Peyer's patch (tissue), 4 donors: ENCODE results near the gene MACROD2. TPM values are rescaled to one million over a fixed set of nuclear protein-coding genes. Genes with fewer than 3 reads are reported as not detected.
"Not testable (repeated sequence)": the region's sequence is repeated elsewhere in the genome, so short reads cannot be mapped to it uniquely, and the experiment has no call there.

Experiments
- DNase-seq, 3 donors: peaks; one replicate each; pipeline ENCODE4 v3.0.0-alpha.2; 2017 to 2019
- H3K27ac ChIP-seq, 4 donors: fragments of 200-600 bp; sonication (generic); one replicate each; pipeline ENCODE4 v1.5.1; 2016 to 2019
- H3K27me3 ChIP-seq, 2 donors: fragments of 200-600 bp; sonication (generic); one replicate each; pipeline ENCODE4 v1.5.1; 2019
- H3K36me3 ChIP-seq, 3 donors: fragments of 200-600 bp; sonication (generic); one replicate each; pipeline ENCODE4 v1.5.1; 2016 to 2019
- H3K4me1 ChIP-seq, 4 donors: fragments of 200-600 bp; sonication (generic); one replicate each; pipeline ENCODE4 v1.5.1; 2016 to 2019
- H3K4me3 ChIP-seq, 4 donors: fragments of 200-600 bp; sonication (generic); 1 replicate in 3 of 4; 2 replicates in 1 of 4; pipeline ENCODE4 v1.5.1; 2016 to 2019; ENCODE audit warnings: mild to moderate bottlenecking in 1 of 4
- H3K9me3 ChIP-seq, 4 donors: fragments of 200-600 bp; sonication (generic); one replicate each; pipeline ENCODE4 v1.5.1; 2016 to 2019; ENCODE audit warnings: mild to moderate bottlenecking in 1 of 4
- POLR2A ChIP-seq, 2 donors: fragments of 450-650 bp; IDR thresholded peaks; one replicate each; pipeline ENCODE4 v1.5.1; 2017; ENCODE audit warnings: antibody characterized with exemption in 2 of 2, mild to moderate bottlenecking in 2 of 2, moderate library complexity in 2 of 2
- total RNA-seq, 4 donors: library from RNA; depleted of rRNA; stranded (reverse); fragments of >200 nt; gene quantifications; one replicate each; pipeline ENCODE4 v1.1.0, GENCODE V29; 2016
- TF ChIP-seq, protein P1 (sequence below), 6 experiments: fragments of 450-650 bp in 4 of 6; fragments of 200-600 bp in 2 of 6; sonication (generic) in 1 of 6; IDR thresholded peaks; one replicate each; pipeline ENCODE4 v1.5.1; 2017 to 2019; ENCODE audit warnings: antibody characterized with exemption in 6 of 6, mild to moderate bottlenecking in 3 of 6, moderate library complexity in 1 of 6

The MACROD2 gene
- total RNA-seq, 4 donors from 2014 or later = 2.5 to 10.7 (median 6.5) TPM

DNA sequence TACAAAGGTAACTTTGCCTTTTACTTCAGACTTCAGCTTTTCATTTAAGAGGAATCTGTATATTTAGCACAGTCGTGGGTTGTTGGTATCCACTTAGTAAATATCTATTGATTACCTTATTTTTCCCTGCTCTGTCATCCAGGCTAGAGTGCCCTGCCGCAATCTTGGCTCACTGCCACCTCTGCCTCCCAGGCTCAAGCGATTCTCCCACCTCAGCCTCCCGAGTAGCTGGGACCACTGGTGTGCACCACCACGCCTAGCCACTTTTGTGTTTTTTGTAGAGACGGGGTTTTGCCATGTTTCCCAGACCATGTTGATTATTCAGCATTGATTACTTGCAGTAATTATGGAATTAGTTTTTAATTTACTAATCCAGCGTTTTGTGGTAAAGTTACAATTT is 41.3 kb downstream of the MACROD2 start:
- Histone ChIP-seq H3K27ac (no peak overlapping the region), H3K4me3 (no peak overlapping the region), H3K4me1 (no peaks in the 10 kb centered on the region), H3K36me3 (no peaks in the 10 kb centered on the region), H3K9me3 (no peaks in the 10 kb centered on the region), H3K27me3 (no peaks in the 10 kb centered on the region)
- no peak for DNase-seq
- TF ChIP-seq, protein P1, sequence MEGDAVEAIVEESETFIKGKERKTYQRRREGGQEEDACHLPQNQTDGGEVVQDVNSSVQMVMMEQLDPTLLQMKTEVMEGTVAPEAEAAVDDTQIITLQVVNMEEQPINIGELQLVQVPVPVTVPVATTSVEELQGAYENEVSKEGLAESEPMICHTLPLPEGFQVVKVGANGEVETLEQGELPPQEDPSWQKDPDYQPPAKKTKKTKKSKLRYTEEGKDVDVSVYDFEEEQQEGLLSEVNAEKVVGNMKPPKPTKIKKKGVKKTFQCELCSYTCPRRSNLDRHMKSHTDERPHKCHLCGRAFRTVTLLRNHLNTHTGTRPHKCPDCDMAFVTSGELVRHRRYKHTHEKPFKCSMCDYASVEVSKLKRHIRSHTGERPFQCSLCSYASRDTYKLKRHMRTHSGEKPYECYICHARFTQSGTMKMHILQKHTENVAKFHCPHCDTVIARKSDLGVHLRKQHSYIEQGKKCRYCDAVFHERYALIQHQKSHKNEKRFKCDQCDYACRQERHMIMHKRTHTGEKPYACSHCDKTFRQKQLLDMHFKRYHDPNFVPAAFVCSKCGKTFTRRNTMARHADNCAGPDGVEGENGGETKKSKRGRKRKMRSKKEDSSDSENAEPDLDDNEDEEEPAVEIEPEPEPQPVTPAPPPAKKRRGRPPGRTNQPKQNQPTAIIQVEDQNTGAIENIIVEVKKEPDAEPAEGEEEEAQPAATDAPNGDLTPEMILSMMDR (IDR thresholded peaks at IDR 0.05) = no peak
- no peak for TF ChIP-seq POLR2A (IDR thresholded peaks at IDR 0.05)

- H3K36me3 ChIP-seq, H3K27me3 ChIP-seq, H3K9me3 ChIP-seq, H3K4me3 ChIP-seq, H3K27ac ChIP-seq, H3K4me1 ChIP-seq, DNase-seq: not testable (repeated sequence)
Measured at GRCh38 chr20:14044712-14045276, 49.5 kb downstream of the MACROD2 start.

DNA sequence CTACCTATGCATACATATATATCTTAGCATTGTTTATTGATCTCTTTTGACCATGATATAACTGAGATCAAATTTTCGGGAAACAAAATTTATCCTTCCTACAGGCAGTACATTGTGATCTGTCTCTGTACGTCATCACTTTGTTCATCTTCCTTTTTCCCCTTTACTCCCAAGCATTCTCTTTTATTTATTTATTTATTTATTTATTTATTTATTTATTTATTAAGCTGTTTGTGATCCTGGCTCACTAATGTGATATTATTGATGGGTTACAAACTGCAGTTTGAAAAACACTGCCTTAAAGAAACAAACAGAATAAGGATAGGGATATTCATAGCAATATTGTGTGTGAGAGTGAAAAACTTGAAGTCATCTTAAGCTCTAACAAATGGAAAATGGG is 51.2 kb downstream of the MACROD2 start:
- Histone ChIP-seq H3K27me3 (no peaks in the 10 kb centered on the region), H3K4me3 (no peak overlapping the region), H3K4me1 (no peaks in the 10 kb centered on the region), H3K36me3 (no peaks in the 10 kb centered on the region), H3K9me3 (no peaks in the 10 kb centered on the region), H3K27ac (no peak overlapping the region)
- no peak for TF ChIP-seq POLR2A (IDR thresholded peaks at IDR 0.05)
- TF ChIP-seq, protein P1 (IDR thresholded peaks at IDR 0.05) = no peak
- no peak for DNase-seq

- Histone ChIP-seq H3K36me3 (no peaks in the 10 kb centered on the region), H3K9me3 (no peaks in the 10 kb centered on the region), H3K4me1 (no peaks in the 10 kb centered on the region), H3K27me3 (no peaks in the 10 kb centered on the region), H3K4me3 (no peak overlapping the region), H3K27ac (no peak overlapping the region)
- no peak for DNase-seq
- no peak for TF ChIP-seq POLR2A (IDR thresholded peaks at IDR 0.05)
- TF ChIP-seq, protein P1 (IDR thresholded peaks at IDR 0.05) = no peak
Measured at GRCh38 chr20:14049111-14049510, 53.8 kb downstream of the MACROD2 start.

DNA sequence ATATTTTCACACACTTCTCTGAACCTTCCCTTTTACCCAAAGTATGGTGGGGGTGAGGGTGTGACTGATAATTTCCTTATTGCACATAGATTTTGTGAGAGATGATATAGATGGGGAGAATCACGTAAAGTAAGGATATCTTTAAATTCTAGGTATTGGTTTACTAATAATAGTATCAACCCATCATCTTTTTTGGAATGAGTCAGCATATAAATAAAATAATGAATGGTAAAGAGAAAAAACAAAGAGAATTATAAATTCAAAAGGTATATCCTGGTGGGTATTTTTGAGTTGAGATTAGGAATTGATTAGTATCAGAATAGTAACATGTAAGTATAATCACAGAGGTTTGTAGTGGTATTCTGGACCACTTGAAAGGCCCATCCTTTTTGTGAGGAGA is 56.1 kb downstream of the MACROD2 start:
- H3K4me1 ChIP-seq = no peaks in the 10 kb centered on the region
- H3K9me3 ChIP-seq = no peaks in the 10 kb centered on the region
- no peak for DNase-seq
- no peaks in the 10 kb centered on the region for H3K27me3 ChIP-seq
- no peak overlapping the region for H3K4me3 ChIP-seq
- H3K27ac ChIP-seq = no peak overlapping the region
- TF ChIP-seq, protein P1 (IDR thresholded peaks at IDR 0.05) = no peak
- TF ChIP-seq POLR2A (IDR thresholded peaks at IDR 0.05) = no peak
- H3K36me3 ChIP-seq = no peaks in the 10 kb centered on the region

- Histone ChIP-seq H3K27me3 (no peaks in the 10 kb centered on the region), H3K36me3 (no peaks in the 10 kb centered on the region), H3K4me1 (no peaks in the 10 kb centered on the region), H3K27ac (no peak overlapping the region), H3K4me3 (no peak overlapping the region), H3K9me3 (no peaks in the 10 kb centered on the region)
- no peak for DNase-seq
- TF ChIP-seq POLR2A (IDR thresholded peaks at IDR 0.05) = no peak
- TF ChIP-seq, protein P1 (IDR thresholded peaks at IDR 0.05) = peak in 5 of 6 experiments; percentile 5 to 71 (median 62)
Measured at GRCh38 chr20:14055127-14055742, 59.9 kb downstream of the MACROD2 start.
